ENCODE results near the gene PLXNA2. TPM values are rescaled to one million over a fixed set of nuclear protein-coding genes. Genes with fewer than 3 reads are reported as not detected.

Gene PLXNA2
- total and polyA plus RNA-seq, 2 of the 8 experiments (the other 6 are each of a cell fraction or from before 2014, with no cell fraction given): 0.33 to 1.5 TPM

- Histone ChIP-seq H3K18ac (ENCODE audit: extremely low read depth, low read length) (no peak overlapping the region), H3K27ac (ENCODE audit: low read depth, low read length) (no peak overlapping the region), H3K56ac (replicated peaks; ENCODE audit: insufficient read length, low read depth, low read length) (no peak overlapping the region), H4K8ac (ENCODE audit: extremely low read depth, insufficient read depth, low read length) (no peak overlapping the region), H3K79me2 (ENCODE audit: control insufficient read depth in 1 of 2, insufficient read depth in 2 of 2, low read length in 2 of 2) (no peaks in the 10 kb centered on the region), H3K36me3 (ENCODE audit: control insufficient read depth in 2 of 4, insufficient read depth in 4 of 4, low read length in 3 of 4) (no peaks in the 10 kb centered on the region), H3K4me3 (ENCODE audit: extremely low read depth in 1 of 4, insufficient read depth in 2 of 4, low read depth in 3 of 4, low read length in 4 of 4) (no peak overlapping the region), H2BK5ac (ENCODE audit: low read depth, low read length) (no peak overlapping the region), H2BK12ac (ENCODE audit: low read depth, low read length) (no peak overlapping the region), H3K27me3 (replicated peaks in 1 of 4; ENCODE audit: control insufficient read depth in 3 of 4, extremely low read depth in 1 of 4, insufficient read depth in 3 of 4, low read length in 3 of 4) (no peaks in the 10 kb centered on the region), H3K79me1 (ENCODE audit: low read depth, low read length) (no peaks in the 10 kb centered on the region), H3K4me1 (replicated peaks in 1 of 4; ENCODE audit: control insufficient read depth in 3 of 4, insufficient read depth in 4 of 4, low read length in 3 of 4) (peaks cover 0 to 5% (median 4%) of the 10 kb centered on the region in 4 experiments; a peak in 6 of 7 replicates), H4K20me1 (replicated peaks in 1 of 2; ENCODE audit: control insufficient read depth in 1 of 2, insufficient read depth in 2 of 2, low read length in 2 of 2) (no peaks in the 10 kb centered on the region), H2BK15ac (ENCODE audit: low read length) (no peak overlapping the region), H3K9ac (replicated peaks in 1 of 4; ENCODE audit: extremely low read depth in 1 of 4, low read depth in 3 of 4, low read length in 3 of 4) (no peak overlapping the region), H3K4ac (replicated peaks; ENCODE audit: insufficient read length, low read depth, low read length) (no peak overlapping the region), H3K23ac (ENCODE audit: insufficient read length) (no peak overlapping the region), H3K4me2 (ENCODE audit: insufficient read depth in 1 of 2, low read depth in 2 of 2, low read length in 2 of 2) (no peak overlapping the region), H2BK20ac (ENCODE audit: low read length) (no peak overlapping the region), H3K9me3 (ENCODE audit: insufficient read depth in 2 of 2, low read depth in 1 of 2, low read length in 1 of 2) (no peaks in the 10 kb centered on the region), H2AK5ac (ENCODE audit: low read depth, low read length) (no peak overlapping the region), H4K5ac (ENCODE audit: insufficient read length, low read depth, low read length) (no peak overlapping the region), H2AFZ (ENCODE audit: low read length) (no peak overlapping the region), H3K14ac (ENCODE audit: insufficient read length) (no peak overlapping the region), H3K23me2 (ENCODE audit: low read depth, low read length) (no peaks in the 10 kb centered on the region), H4K91ac (replicated peaks; ENCODE audit: insufficient read length, low read length) (no peak overlapping the region), H2BK120ac (replicated peaks; ENCODE audit: low read depth, low read length) (no peak overlapping the region)
- WGBS, 2 experiments (ENCODE audit: extremely low coverage in 1 of 2, insufficient coverage in 1 of 2, insufficient read length in 1 of 2, insufficient replicate concordance in 2 of 2, low coverage in 1 of 2, low lambda C conversion rate in 2 of 2, missing lambda C conversion rate in 1 of 2): 91% methylated on average over 6 of the region's 6 CpGs; no CpG with 5 or more reads in 1 of the 2 experiments
- POLR2A ChIA-PET (ENCODE audit: partially characterized antibody): no interaction called here
- no peak for FAIRE-seq
- CTCF ChIA-PET (ENCODE audit: partially characterized antibody): interaction anchor here (0.8 to 3.3 kb wide), 7 partner anchors 9 to 179 kb away, joined by 3 to 16 read pairs (median 4); no protein-coding TSS in a partner anchor
- no peak for DNase-seq (ENCODE audit: low read depth in 1 of 2, low spot score in 2 of 2)
- TF ChIP-seq KDM1A (IDR thresholded peaks at IDR 0.05; ENCODE audit: borderline replicate concordance, low read length): peak; percentile 79; the same call in 1 of the 2 replicates
- TF ChIP-seq POLR2A (IDR thresholded peaks at IDR 0.05; ENCODE audit: control extremely low read depth in 1 of 2, low read depth in 2 of 2, low read length in 2 of 2): no peak
Observed at GRCh38 chr1:208054485-208054884, 189.7 kb downstream of the PLXNA2 start.
